ENCODE data around the gene IRF9. TPM values are rescaled to one million over a fixed set of nuclear protein-coding genes. Genes with fewer than 3 reads are reported as not detected.

The IRF9 gene
- total and polyA plus RNA-seq, 2 of the 13 experiments (the other 11 are each of a cell fraction or from before 2014, with no cell fraction given): 14.9 to 49.7 TPM

DNA sequence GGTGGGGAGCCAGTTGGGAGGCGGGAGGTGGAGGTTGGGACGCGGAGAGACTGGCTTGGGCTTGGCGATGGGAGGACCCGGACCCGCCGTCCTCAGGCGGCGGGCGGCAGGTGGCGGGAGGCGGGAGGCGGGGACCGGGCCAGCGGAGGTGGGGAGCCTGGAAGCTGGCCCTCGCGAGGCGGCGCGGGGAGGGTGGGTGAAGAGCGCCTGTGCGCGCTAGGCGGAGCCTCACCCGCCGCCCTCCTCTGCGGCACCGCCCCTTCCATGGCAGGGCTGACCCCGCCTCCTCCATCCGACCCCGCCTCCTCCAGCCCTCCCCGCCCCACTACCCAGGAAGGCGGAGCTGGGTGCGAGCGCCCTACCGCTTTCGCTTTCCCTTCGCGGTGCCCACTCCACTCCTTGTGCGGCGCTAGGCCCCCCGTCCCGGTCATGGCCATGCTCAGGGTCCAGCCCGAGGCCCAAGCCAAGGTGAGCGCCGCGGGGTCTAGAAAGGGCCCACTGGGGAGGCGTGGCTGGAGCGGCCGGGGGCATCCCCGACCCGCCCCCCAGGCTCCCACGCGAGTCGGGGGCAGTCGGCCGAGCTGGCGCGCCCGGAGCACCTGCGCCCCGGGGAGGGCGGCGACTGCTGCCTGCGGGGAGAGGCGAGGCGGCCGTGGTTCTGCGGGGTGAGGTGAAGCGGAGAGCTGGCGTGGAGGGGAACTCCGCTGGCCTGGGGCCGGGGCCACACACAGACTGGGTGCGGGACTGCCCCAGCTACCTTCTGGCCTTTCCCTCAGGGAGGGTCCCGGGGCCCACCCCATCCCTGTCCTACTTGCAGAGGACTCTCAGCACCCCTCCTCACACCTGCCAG lies 25.0 kb upstream of the IRF9 start, which contains the start of gene PSME1 (continued):
- TF ChIP-seq, protein P1, sequence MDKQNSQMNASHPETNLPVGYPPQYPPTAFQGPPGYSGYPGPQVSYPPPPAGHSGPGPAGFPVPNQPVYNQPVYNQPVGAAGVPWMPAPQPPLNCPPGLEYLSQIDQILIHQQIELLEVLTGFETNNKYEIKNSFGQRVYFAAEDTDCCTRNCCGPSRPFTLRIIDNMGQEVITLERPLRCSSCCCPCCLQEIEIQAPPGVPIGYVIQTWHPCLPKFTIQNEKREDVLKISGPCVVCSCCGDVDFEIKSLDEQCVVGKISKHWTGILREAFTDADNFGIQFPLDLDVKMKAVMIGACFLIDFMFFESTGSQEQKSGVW (CRISPR knock-in tag; IDR thresholded peaks at IDR 0.05; ENCODE audit: borderline replicate concordance): no peak
- peak; percentile 57; the same call in 1 of the 2 replicates for TF ChIP-seq HNRNPUL1 (IDR thresholded peaks at IDR 0.05; ENCODE audit: low read depth, low read length)
- TF ChIP-seq ZNF776 (CRISPR knock-in tag; IDR thresholded peaks at IDR 0.05): peak; percentile 97
- peak; percentile 98 for TF ChIP-seq RBFOX2 (IDR thresholded peaks at IDR 0.05; ENCODE audit: low read depth, low read length)
- peak; percentile 62 for TF ChIP-seq TEAD3 (CRISPR knock-in tag; optimal IDR thresholded peaks at IDR 0.05; ENCODE audit: borderline replicate concordance)
- TF ChIP-seq, protein P2, sequence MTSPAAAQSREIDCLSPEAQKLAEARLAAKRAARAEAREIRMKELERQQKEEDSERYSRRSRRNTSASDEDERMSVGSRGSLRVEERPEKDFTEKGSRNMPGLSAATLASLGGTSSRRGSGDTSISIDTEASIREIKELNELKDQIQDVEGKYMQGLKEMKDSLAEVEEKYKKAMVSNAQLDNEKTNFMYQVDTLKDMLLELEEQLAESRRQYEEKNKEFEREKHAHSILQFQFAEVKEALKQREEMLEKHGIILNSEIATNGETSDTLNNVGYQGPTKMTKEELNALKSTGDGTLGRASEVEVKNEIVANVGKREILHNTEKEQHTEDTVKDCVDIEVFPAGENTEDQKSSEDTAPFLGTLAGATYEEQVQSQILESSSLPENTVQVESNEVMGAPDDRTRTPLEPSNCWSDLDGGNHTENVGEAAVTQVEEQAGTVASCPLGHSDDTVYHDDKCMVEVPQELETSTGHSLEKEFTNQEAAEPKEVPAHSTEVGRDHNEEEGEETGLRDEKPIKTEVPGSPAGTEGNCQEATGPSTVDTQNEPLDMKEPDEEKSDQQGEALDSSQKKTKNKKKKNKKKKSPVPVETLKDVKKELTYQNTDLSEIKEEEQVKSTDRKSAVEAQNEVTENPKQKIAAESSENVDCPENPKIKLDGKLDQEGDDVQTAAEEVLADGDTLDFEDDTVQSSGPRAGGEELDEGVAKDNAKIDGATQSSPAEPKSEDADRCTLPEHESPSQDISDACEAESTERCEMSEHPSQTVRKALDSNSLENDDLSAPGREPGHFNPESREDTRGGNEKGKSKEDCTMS (CRISPR knock-in tag; conservative IDR thresholded peaks at IDR 0.05): peak; percentile 14; the same call in 1 of the 2 replicates
- TF ChIP-seq, protein P3, sequence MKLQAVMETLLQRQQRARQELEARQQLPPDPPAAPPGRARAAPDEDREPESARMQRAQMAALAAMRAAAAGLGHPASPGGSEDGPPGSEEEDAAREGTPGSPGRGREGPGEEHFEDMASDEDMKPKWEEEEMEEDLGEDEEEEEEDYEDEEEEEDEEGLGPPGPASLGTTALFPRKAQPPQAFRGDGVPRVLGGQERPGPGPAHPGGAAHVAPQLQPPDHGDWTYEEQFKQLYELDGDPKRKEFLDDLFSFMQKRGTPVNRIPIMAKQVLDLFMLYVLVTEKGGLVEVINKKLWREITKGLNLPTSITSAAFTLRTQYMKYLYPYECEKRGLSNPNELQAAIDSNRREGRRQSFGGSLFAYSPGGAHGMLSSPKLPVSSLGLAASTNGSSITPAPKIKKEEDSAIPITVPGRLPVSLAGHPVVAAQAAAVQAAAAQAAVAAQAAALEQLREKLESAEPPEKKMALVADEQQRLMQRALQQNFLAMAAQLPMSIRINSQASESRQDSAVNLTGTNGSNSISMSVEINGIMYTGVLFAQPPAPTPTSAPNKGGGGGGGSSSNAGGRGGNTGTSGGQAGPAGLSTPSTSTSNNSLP (IDR thresholded peaks at IDR 0.05; ENCODE audit: low read depth, low read length): no peak
- no peak for TF ChIP-seq NR2F1 (CRISPR knock-in tag; IDR thresholded peaks at IDR 0.05)
- TF ChIP-seq, protein P4, sequence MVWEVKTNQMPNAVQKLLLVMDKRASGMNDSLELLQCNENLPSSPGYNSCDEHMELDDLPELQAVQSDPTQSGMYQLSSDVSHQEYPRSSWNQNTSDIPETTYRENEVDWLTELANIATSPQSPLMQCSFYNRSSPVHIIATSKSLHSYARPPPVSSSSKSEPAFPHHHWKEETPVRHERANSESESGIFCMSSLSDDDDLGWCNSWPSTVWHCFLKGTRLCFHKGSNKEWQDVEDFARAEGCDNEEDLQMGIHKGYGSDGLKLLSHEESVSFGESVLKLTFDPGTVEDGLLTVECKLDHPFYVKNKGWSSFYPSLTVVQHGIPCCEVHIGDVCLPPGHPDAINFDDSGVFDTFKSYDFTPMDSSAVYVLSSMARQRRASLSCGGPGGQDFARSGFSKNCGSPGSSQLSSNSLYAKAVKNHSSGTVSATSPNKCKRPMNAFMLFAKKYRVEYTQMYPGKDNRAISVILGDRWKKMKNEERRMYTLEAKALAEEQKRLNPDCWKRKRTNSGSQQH (CRISPR knock-in tag; IDR thresholded peaks at IDR 0.05; ENCODE audit: low read depth): no peak; the same call in 1 of the 2 replicates
- TF ChIP-seq ETV5 (CRISPR knock-in tag; IDR thresholded peaks at IDR 0.05; ENCODE audit: borderline replicate concordance): peak; percentile 56
- TF ChIP-seq RXRB (CRISPR knock-in tag; IDR thresholded peaks at IDR 0.05; ENCODE audit: borderline replicate concordance): peak; percentile 59; the same call in 1 of the 2 replicates
- TF ChIP-seq ZNF33B (CRISPR knock-in tag; IDR thresholded peaks at IDR 0.05): peak; percentile 79
- TF ChIP-seq, protein P5, sequence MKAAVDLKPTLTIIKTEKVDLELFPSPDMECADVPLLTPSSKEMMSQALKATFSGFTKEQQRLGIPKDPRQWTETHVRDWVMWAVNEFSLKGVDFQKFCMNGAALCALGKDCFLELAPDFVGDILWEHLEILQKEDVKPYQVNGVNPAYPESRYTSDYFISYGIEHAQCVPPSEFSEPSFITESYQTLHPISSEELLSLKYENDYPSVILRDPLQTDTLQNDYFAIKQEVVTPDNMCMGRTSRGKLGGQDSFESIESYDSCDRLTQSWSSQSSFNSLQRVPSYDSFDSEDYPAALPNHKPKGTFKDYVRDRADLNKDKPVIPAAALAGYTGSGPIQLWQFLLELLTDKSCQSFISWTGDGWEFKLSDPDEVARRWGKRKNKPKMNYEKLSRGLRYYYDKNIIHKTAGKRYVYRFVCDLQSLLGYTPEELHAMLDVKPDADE (CRISPR knock-in tag; IDR thresholded peaks at IDR 0.05): no peak; the same call in none of the 2 replicates
- peak; percentile 94 for TF ChIP-seq MYC (CRISPR knock-in tag; IDR thresholded peaks at IDR 0.05; ENCODE audit: borderline replicate concordance)
- peak; percentile 92 for TF ChIP-seq MED1 (CRISPR knock-in tag; IDR thresholded peaks at IDR 0.05)
- no peak for TF ChIP-seq EZH2 (conservative IDR thresholded peaks at IDR 0.05; ENCODE audit: low read depth, low read length)
- TF ChIP-seq ZNF501 (CRISPR knock-in tag; IDR thresholded peaks at IDR 0.05): no peak
- no peak for TF ChIP-seq SCMH1 (CRISPR knock-in tag; IDR thresholded peaks at IDR 0.05; ENCODE audit: borderline replicate concordance)
- peak; percentile 95; the same call in 1 of the 2 replicates for TF ChIP-seq ZFP37 (CRISPR knock-in tag; IDR thresholded peaks at IDR 0.05; ENCODE audit: borderline replicate concordance)
- peak; percentile 76; the same call in 1 of the 2 replicates for TF ChIP-seq DMAP1 (CRISPR knock-in tag; IDR thresholded peaks at IDR 0.05)
- TF ChIP-seq IRF2 (CRISPR knock-in tag; IDR thresholded peaks at IDR 0.05): peak; percentile 100

All from HepG2 (cell line).